Vagina (tissue), 2 donors: ENCODE measurements around the gene ACTL7A. TPM values are rescaled to one million over a fixed set of nuclear protein-coding genes. Genes with fewer than 3 reads are reported as not detected.

ENCODE experiments used
- DNase-seq, 2 donors: peaks; one replicate each; pipeline ENCODE4 v3.0.0-alpha.2; 2017; ENCODE audit errors: extremely low spot score in 2 of 2
- H3K27ac ChIP-seq: fragments of 200-600 bp; sonication (generic); one replicate; pipeline ENCODE4 v1.5.1; 2019
- H3K27me3 ChIP-seq: fragments of 200-600 bp; sonication (generic); one replicate; pipeline ENCODE4 v1.5.1; 2019
- H3K36me3 ChIP-seq, 2 donors: fragments of 200-600 bp; sonication (generic); one replicate each; pipeline ENCODE4 v1.5.1; 2017 to 2019
- H3K4me1 ChIP-seq: fragments of 200-600 bp; sonication (generic); one replicate; pipeline ENCODE4 v1.5.1; 2019
- H3K4me3 ChIP-seq, 2 donors: fragments of 200-600 bp; sonication (generic); 1 replicate in 1 of 2; 2 replicates in 1 of 2; pipeline ENCODE4 v1.5.1; 2016 to 2019
- H3K9me3 ChIP-seq: fragments of 200-600 bp; sonication (generic); one replicate; pipeline ENCODE4 v1.5.1; 2019
- POLR2A ChIP-seq, 2 donors: fragments of 450-650 bp; IDR thresholded peaks; one replicate each; pipeline ENCODE4 v1.6.1; 2017; ENCODE audit warnings: antibody characterized with exemption in 2 of 2, mild to moderate bottlenecking in 2 of 2, moderate library complexity in 2 of 2
- POLR2AphosphoS5 ChIP-seq, 2 donors: sonication (generic); formaldehyde crosslinking; IDR thresholded peaks; one replicate each; pipeline ENCODE4 v1.9.0; 2017; ENCODE audit warnings: antibody characterized with exemption in 2 of 2, mild to moderate bottlenecking in 2 of 2, low read depth in 1 of 2; ENCODE audit not compliant: insufficient read depth in 1 of 2
- intact Hi-C: fragments of 100-400 bp; cut with DNase I; formaldehyde crosslinking; loops from one replicate; pipeline ENCODE4 v1.15.1; 2023
- total RNA-seq: library from RNA; depleted of rRNA; stranded (reverse); fragments of >200 nt; gene quantifications from one replicate; pipeline ENCODE4 v1.2.3, GENCODE V29; 2016
- TF ChIP-seq, protein P1 (sequence below), 3 experiments: fragments of 450-650 bp in 2 of 3; fragments of 200-600 bp in 1 of 3; sonication (generic) in 1 of 3; IDR thresholded peaks; one replicate each; pipeline ENCODE4 v1.5.1; 2017 to 2019; ENCODE audit warnings: antibody characterized with exemption in 3 of 3, mild to moderate bottlenecking in 2 of 3, moderate library complexity in 2 of 3

Gene ACTL7A
- total RNA-seq, 1 donor from 2014 or later: not detected

DNA sequence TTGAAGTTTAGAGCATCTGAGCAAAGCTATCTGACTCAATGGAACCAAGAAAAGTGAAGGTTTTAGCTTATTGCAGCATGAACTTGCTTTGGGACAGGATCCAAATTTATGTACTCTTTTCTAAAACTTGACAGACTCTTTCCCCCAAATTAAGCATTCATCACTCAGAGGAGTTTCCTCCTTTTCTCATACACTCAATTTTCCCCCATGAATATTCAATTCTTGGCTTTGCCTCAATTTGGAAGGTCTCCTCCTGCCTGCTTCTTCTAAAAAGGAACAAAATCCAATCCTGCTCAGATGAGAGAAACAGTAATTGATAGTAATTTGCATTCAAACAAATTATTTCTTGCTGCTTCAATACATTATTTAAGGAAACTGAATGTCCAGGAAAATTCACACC lies 5.0 kb downstream of the ACTL7A start:
- no peak for DNase-seq
- intact Hi-C loops: no loop called here
- no peak overlapping the region for H3K27ac ChIP-seq
- H3K9me3 ChIP-seq: peaks cover 5% of the 10 kb centered on the region
- no peaks in the 10 kb centered on the region for H3K27me3 ChIP-seq
- TF ChIP-seq POLR2AphosphoS5 (IDR thresholded peaks at IDR 0.05; ENCODE audit: insufficient read depth in 1 of 2, low read depth in 1 of 2) (no peak), POLR2A (IDR thresholded peaks at IDR 0.05) (no peak)
- TF ChIP-seq, protein P1, sequence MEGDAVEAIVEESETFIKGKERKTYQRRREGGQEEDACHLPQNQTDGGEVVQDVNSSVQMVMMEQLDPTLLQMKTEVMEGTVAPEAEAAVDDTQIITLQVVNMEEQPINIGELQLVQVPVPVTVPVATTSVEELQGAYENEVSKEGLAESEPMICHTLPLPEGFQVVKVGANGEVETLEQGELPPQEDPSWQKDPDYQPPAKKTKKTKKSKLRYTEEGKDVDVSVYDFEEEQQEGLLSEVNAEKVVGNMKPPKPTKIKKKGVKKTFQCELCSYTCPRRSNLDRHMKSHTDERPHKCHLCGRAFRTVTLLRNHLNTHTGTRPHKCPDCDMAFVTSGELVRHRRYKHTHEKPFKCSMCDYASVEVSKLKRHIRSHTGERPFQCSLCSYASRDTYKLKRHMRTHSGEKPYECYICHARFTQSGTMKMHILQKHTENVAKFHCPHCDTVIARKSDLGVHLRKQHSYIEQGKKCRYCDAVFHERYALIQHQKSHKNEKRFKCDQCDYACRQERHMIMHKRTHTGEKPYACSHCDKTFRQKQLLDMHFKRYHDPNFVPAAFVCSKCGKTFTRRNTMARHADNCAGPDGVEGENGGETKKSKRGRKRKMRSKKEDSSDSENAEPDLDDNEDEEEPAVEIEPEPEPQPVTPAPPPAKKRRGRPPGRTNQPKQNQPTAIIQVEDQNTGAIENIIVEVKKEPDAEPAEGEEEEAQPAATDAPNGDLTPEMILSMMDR (IDR thresholded peaks at IDR 0.05): no peak
- H3K36me3 ChIP-seq: peaks cover 0 to 23% of the 10 kb centered on the region in 2 donors
- H3K4me1 ChIP-seq: no peaks in the 10 kb centered on the region
- no peak overlapping the region for H3K4me3 ChIP-seq

DNA sequence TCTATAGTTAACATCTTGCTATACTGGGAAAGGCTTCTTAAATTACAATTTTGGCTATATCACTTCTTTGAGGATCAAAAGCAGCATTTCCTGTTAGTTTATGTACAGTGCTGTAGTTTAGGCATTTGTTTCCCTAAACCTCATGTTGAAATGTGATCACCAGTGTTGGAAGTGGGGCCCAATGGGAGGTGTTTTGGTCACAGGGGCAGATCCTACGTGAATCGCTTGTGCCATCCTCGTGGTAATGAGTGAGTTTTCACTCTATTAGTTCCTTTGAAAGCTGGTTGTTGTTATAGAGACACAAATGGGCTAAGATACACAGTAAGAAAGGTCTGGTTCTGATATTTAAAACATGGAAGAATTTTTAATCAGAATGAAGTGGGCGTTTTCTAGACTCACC lies 5.8 kb downstream of the ACTL7A start:
- H3K27ac ChIP-seq: no peak overlapping the region
- no peak for TF ChIP-seq POLR2A (IDR thresholded peaks at IDR 0.05)
- TF ChIP-seq, protein P1 (IDR thresholded peaks at IDR 0.05): no peak
- no peak for DNase-seq
- peaks cover 0 to 30% of the 10 kb centered on the region in 2 donors for H3K36me3 ChIP-seq
- no peaks in the 10 kb centered on the region for H3K27me3 ChIP-seq
- no peaks in the 10 kb centered on the region for H3K4me1 ChIP-seq
- intact Hi-C loops: no loop called here
- no peak overlapping the region for H3K4me3 ChIP-seq
- H3K9me3 ChIP-seq: peaks cover 5% of the 10 kb centered on the region

DNA sequence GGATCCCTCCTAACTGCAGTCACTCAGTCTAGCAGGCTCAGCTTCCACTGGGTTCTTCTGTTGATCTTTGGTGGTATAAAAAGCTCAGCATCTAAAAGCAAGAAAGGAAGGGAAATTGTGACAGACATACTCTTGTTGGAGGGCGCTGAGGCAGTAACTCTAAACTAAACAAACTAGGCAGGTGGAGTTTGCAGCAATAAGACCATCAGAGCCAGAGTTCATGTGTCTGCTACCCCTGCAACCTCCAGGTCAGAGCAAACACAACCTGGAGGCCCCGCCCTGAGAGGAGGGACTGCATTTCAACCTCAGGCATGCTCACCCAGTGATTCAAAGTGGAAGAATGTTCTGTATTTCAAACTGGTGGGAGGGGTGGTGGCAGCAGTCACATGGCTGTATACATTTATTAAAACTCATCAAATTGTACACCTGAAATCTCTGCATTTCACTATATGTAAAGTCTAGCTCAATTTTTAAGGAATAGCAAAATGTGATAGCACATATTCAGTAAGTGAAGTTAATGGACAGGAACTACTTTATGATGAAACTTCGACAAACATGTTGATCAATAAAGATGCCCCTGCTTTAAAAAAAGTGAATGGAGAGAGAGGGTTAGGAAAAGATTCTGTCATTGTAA lies 7.1 kb downstream of the ACTL7A start:
- intact Hi-C loops: no loop called here
- H3K36me3 ChIP-seq: peaks cover 0 to 43% of the 10 kb centered on the region in 2 donors
- no peaks in the 10 kb centered on the region for H3K4me1 ChIP-seq
- peaks cover 5% of the 10 kb centered on the region for H3K9me3 ChIP-seq
- no peak overlapping the region for H3K4me3 ChIP-seq
- TF ChIP-seq, protein P1 (IDR thresholded peaks at IDR 0.05): no peak
- TF ChIP-seq POLR2AphosphoS5 (IDR thresholded peaks at IDR 0.05; ENCODE audit: insufficient read depth in 1 of 2, low read depth in 1 of 2) (no peak), POLR2A (IDR thresholded peaks at IDR 0.05) (no peak)
- no peaks in the 10 kb centered on the region for H3K27me3 ChIP-seq
- no peak for DNase-seq
- no peak overlapping the region for H3K27ac ChIP-seq

DNA sequence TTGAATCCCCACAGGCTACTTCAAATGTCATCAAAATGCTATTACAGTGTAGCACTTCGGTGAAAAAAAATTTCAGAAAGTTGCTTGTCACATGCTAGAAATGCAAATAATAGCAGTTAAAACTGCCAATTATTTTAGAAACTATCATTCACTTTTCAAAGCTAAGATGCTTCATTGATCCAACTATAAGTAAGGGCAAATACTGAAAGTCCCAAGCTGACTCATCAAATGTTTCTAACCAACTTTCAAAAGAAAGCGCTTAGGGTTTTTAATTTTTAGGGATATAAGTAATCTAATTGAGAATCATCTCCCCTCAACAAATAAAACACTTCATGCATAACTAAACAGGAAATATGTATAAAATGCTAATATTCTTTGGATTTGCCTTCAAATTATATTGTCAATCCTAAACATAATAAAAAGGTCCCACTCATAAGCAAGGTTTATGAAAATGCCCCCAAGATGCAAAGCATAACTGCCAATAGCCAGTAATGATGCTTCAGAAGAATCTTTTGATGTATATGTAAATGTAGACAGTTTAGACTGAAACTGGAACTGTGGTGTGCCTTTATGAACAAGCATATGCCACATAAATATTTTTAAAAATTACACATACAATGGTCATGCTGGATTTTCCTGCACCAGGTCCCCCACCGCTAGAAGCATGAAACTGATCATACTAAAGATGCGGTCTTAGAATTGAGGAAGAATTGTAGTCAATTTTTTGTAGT lies 12.2 kb downstream of the ACTL7A start:
- intact Hi-C loops: no loop called here
- no peak overlapping the region for H3K4me3 ChIP-seq
- no peak for TF ChIP-seq POLR2A (IDR thresholded peaks at IDR 0.05)
- TF ChIP-seq, protein P1 (IDR thresholded peaks at IDR 0.05): no peak
- TF ChIP-seq POLR2AphosphoS5 (IDR thresholded peaks at IDR 0.05; ENCODE audit: insufficient read depth in 1 of 2, low read depth in 1 of 2): no peak
- no peak overlapping the region for H3K27ac ChIP-seq
- H3K4me1 ChIP-seq: no peaks in the 10 kb centered on the region
- no peak for DNase-seq
- H3K27me3 ChIP-seq: no peaks in the 10 kb centered on the region
- peaks cover 0 to 79% of the 10 kb centered on the region in 2 donors for H3K36me3 ChIP-seq
- H3K9me3 ChIP-seq: peaks cover 5% of the 10 kb centered on the region

DNA sequence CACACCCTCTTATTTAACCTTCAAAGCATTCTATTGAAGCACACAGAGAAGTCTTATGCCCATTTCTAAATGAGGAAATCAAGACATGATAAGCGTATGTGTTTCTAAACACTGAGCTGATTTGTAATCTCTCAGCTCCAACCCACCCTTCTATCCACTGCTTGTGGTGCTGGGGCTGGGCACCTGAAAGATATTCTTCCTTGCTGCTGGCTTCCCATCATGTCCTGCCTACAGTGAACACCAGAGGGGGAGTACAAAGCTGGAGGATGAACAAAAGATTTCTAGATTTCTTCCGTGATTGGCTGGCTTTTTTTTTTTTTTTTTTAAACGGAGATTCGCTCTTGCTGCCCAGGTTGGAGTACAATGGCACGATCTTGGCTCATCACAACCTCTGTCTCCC lies 14.4 kb downstream of the ACTL7A start:
- H3K27ac ChIP-seq: no peak overlapping the region
- no peaks in the 10 kb centered on the region for H3K4me1 ChIP-seq
- DNase-seq: no peak
- no peaks in the 10 kb centered on the region for H3K27me3 ChIP-seq
- intact Hi-C loops: no loop called here
- no peak overlapping the region for H3K4me3 ChIP-seq
- TF ChIP-seq POLR2AphosphoS5 (IDR thresholded peaks at IDR 0.05; ENCODE audit: insufficient read depth in 1 of 2, low read depth in 1 of 2): no peak
- TF ChIP-seq POLR2A (IDR thresholded peaks at IDR 0.05): no peak
- TF ChIP-seq, protein P1 (IDR thresholded peaks at IDR 0.05): no peak
- peaks cover 5% of the 10 kb centered on the region for H3K9me3 ChIP-seq
- peaks cover 0 to 91% of the 10 kb centered on the region in 2 donors for H3K36me3 ChIP-seq
